LNCAP (cell line): Measurements from ENCODE around the gene HOGA1.

Experiments
- TF ChIP-seq, protein P1 (sequence below): fragments of 450-650 bp; IDR thresholded peaks from 2 replicates; pipeline ENCODE4 v1.5.1; 2017; ENCODE audit warnings: mild to moderate bottlenecking

Gene HOGA1

DNA sequence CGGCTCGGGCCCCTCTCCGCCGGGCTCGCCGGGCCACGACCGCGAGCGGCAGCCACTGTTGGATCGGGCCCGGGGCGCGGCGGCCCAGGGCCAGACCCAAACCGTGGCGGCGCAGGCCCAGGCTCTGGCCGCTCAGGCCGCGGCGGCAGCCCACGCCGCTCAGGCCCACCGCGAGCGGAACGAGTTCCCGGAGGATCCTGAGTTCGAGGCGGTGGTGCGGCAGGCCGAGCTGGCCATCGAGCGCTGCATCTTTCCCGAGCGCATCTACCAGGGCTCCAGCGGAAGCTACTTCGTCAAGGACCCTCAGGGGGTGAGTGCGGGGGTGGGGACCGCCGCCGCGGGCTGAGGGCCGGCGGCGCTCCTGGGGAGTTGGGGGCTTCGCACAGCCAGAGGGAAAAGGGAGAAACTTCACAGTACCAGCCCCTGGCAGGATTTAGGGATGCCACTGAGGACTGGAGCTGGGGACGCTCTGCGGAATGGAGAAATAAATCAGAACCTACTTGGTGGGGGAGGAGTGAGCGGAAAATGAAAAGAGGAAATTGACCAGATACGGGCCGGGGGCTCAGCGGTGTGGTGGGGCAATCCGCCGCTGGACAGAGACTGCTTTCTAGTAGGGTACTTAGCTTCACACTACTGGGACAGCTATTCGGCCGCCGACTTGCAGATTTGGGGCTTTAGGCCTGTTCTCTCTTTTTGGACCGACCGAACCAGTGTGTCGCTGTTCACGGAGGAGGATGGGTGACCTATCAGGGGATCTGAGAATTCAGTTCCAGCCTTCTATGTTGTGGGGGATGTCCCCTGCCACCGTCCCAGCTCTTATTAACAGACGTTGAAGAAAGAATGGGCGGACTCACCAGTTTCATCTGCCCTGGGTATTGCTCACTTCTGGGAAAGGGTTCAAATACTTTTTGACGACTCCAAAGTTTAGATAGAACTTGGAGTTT is 57.0 kb downstream of the HOGA1 start:
- TF ChIP-seq, protein P1, sequence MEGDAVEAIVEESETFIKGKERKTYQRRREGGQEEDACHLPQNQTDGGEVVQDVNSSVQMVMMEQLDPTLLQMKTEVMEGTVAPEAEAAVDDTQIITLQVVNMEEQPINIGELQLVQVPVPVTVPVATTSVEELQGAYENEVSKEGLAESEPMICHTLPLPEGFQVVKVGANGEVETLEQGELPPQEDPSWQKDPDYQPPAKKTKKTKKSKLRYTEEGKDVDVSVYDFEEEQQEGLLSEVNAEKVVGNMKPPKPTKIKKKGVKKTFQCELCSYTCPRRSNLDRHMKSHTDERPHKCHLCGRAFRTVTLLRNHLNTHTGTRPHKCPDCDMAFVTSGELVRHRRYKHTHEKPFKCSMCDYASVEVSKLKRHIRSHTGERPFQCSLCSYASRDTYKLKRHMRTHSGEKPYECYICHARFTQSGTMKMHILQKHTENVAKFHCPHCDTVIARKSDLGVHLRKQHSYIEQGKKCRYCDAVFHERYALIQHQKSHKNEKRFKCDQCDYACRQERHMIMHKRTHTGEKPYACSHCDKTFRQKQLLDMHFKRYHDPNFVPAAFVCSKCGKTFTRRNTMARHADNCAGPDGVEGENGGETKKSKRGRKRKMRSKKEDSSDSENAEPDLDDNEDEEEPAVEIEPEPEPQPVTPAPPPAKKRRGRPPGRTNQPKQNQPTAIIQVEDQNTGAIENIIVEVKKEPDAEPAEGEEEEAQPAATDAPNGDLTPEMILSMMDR = no peak

DNA sequence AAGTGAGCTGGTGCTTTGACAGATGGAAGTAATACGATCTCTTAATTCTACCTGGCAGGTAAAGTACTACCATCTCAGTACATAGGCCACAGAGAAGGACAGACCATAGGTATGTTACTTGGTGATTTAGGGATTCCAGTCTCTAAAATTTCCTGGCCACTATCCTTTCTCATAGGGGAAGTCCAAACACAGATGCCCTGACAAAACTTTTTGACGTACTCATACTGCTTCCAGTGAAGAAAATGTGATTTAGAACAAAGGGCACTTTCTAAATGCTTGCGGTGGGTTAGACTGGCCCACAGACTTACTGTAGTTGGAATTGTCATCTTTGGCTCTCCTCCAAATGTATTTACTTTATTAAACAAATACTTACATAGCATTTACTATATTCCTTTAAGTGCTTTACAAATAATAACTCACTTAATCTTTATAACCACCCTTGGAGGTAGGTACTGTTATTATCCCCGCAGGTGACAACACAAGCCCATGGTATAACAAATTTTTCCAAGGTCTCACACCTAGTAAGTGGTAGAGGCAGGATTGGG is 59.3 kb downstream of the HOGA1 start:
- TF ChIP-seq, protein P1 = no peak

DNA sequence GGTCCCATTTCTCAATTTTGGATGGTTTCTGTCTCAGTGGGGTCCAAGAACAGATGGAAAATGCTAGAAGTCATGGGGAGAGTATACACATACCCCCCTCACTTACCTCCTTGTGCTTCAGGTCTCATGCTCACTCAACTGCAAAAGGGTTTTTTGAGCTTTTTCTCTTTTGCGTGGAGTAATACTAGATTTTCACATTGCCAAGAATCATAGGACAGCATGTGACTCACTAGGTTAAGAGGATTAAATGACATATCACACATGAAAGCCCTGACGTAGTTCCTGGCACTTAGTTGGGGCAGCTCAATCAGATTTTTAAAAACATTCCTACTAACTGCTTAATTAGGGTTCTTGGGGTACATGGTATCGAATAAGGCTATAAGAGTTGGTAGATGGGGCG is 60.7 kb downstream of the HOGA1 start:
- TF ChIP-seq, protein P1 = no peak

DNA sequence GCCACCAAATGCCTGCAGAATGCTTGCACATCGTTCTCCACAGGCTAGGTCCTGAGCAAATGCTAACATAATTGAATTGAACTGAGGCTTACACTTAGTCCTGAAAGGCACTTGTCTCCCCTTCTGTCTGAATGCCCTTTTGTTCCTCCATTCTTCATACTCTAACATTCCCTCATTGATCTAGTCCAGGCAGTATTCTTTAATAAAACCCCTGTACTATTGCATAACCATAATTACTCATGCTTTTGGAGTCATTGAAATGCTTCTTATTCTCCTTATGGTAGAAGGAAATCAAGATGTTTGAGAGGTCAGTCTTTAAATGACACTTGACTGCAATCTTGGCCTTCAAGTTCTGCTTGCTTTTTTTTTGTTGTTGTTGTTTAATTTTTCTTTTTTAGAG is 63.4 kb downstream of the HOGA1 start:
- TF ChIP-seq, protein P1 = no peak

DNA sequence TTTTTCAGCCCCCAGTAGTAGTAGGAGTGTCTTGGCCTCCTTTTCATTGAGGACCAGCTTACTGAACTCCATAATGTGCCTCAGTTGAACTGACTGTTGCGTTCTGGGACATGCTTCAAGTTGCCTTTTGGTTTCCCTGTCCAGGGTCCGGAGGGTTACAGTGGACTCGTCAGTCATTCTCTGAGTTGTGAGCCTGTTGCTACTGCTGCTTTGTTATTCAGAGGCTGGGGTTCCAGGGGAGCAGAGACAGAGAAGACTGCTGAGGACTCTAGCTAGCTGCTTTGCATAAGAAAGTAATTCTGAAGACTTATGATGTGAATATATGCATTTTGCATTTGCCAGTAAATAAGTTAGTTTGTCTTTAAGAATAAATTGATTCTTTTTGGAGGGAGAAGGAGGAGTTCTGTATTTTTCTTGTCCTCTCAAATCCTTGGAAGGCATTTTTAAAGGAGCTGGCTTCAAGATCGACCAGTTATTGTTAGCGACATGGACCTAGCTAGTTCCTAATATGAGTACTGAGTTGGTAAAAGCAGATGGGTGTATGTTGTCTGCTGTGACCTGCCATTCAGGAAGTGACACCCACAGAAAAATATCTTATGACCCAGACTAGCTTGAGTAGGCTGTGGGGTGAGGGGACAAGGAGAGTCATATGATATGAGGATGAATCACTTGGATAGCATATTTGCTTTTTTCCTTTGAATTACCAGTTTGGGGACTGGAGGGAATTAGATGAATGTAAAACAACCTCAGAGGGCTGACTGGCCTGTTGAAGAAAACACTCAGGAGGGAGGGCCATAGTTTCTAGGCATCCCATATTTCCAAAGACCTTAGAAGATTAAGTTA is 64.6 kb downstream of the HOGA1 start:
- TF ChIP-seq, protein P1 = no peak

DNA sequence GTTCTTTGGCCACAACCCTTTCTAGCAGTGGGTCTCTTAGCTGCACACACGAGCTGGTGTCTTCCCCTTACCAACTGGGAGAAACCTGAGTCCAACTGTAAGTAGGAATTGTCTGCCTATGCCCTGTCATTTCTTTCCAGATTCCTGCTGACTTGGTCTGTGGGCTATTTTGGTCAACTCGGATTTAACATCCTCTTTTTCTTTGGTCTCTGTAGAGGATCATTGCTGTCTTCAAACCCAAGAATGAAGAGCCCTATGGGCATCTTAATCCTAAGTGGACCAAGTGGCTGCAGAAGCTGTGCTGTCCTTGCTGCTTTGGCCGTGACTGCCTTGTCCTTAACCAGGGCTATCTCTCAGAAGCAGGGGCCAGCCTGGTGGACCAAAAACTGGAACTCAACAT is 66.5 kb downstream of the HOGA1 start:
- TF ChIP-seq, protein P1 = no peak

DNA sequence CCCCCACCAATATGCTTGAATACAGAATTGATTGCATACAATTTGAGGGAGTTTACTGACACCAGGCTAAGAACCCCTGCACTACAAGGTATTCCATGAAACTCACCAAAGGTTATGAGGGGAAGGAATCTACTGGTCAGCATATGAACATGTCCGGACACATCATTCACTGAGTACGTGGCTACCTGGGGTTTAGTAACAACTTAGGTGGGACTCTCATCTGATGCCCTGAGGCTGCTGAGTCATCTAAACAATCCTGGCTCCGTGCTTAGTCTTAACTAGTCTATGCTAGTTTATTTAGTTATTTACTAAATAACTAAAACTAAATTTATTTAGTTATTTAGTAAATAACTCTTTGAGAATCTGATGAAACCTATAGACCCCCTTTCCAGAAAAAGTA is 67.6 kb downstream of the HOGA1 start:
- TF ChIP-seq, protein P1 = no peak
